B cell (primary cell): Measurements from ENCODE around the gene TPK1. TPM values are rescaled to one million over a fixed set of nuclear protein-coding genes. Genes with fewer than 3 reads are reported as not detected.

Source experiments
- ATAC-seq: fragments of 200-7000 bp; cut with Tn5 transposase; one replicate; pipeline ENCODE4 v1.10.0; 2021; ENCODE audit warnings: low read depth, mild to moderate bottlenecking, moderate number of reproducible peaks, moderate library complexity
- CTCF ChIA-PET: fragments of 350-600 bp; sonication (Branson Sonifier 250); formaldehyde crosslinking; loops from one replicate; lab custom pipeline; 2021; ENCODE audit warnings: antibody characterized with exemption, inconsistent platforms; lab: Charles Lee
- POLR2A ChIA-PET: fragments of 350-600 bp; sonication (Branson Sonifier 250); formaldehyde crosslinking; loops from one replicate; lab custom pipeline; 2021; ENCODE audit warnings: antibody characterized with exemption; lab: Charles Lee
- DNase-seq: peaks from one replicate; pipeline ENCODE4 v3.0.0; 2013
- H2AFZ ChIP-seq: 2 replicates; pipeline ENCODE4 v1.6.1; 2012; ENCODE audit warnings: mild to moderate bottlenecking, low read depth, low read length; ENCODE audit not compliant: insufficient read depth, poor library complexity, severe bottlenecking
- H3K27ac ChIP-seq, 2 donors: 1 replicate in 1 of 2; 2 replicates in 1 of 2; pipeline ENCODE4 v1.5.1; 2012 to 2013; ENCODE audit warnings: low read length in 2 of 2, mild to moderate bottlenecking in 2 of 2, moderate library complexity in 1 of 2
- H3K27me3 ChIP-seq, 4 experiments: fragments of 200-600 bp in 1 of 4; sonication (generic) in 1 of 4; replicated peaks in 1 of 4; 1 replicate in 2 of 4; 2 replicates in 2 of 4; pipeline versions ENCODE4 v1.6.1 to v1.7.0; 2013 to 2016; ENCODE audit warnings: low read length in 3 of 4, mild to moderate bottlenecking in 2 of 4, mixed read lengths in 1 of 4, moderate library complexity in 1 of 4; ENCODE audit not compliant: insufficient read depth in 4 of 4, control insufficient read depth in 3 of 4; ENCODE audit errors: control extremely low read depth in 1 of 4
- H3K36me3 ChIP-seq, 2 experiments: replicated peaks in 1 of 2; 1 replicate in 1 of 2; 2 replicates in 1 of 2; pipeline versions ENCODE4 v1.6.1 to v1.7.1; 2013; ENCODE audit warnings: low read length in 1 of 2; ENCODE audit not compliant: insufficient read depth in 2 of 2, control insufficient read depth in 1 of 2; ENCODE audit errors: control extremely low read depth in 1 of 2, extremely low read depth in 1 of 2
- H3K4me1 ChIP-seq, 2 donors: fragments of 200-600 bp in 1 of 2; sonication (generic) in 1 of 2; 1 replicate in 1 of 2; 2 replicates in 1 of 2; pipeline versions ENCODE4 v1.5.1 to v1.6.1; 2013 to 2017; ENCODE audit warnings: low read length in 2 of 2; ENCODE audit not compliant: control insufficient read depth in 2 of 2, insufficient read depth in 2 of 2
- H3K4me2 ChIP-seq: replicated peaks from 2 replicates; pipeline ENCODE3; 2012; ENCODE audit warnings: mild to moderate bottlenecking, low read depth, low read length; ENCODE audit not compliant: poor library complexity, severe bottlenecking
- H3K4me3 ChIP-seq, 5 experiments: fragments of 200-600 bp in 1 of 5; sonication (generic) in 1 of 5; 1 replicate in 3 of 5; 2 replicates in 2 of 5; pipeline versions ENCODE4 v1.5.1 to v1.7.0; 2011 to 2016; ENCODE audit warnings: low read length in 4 of 5, mild to moderate bottlenecking in 4 of 5, low read depth in 2 of 5, control low read depth in 1 of 5, moderate library complexity in 1 of 5; ENCODE audit not compliant: insufficient read depth in 1 of 5; ENCODE audit errors: control extremely low read depth in 1 of 5, extremely low read depth in 1 of 5
- H3K79me2 ChIP-seq: fragments of 200-600 bp; sonication (generic); one replicate; pipeline ENCODE4 v1.6.0; 2016; ENCODE audit warnings: low read length; ENCODE audit not compliant: control insufficient read depth, insufficient read depth
- H3K9ac ChIP-seq: fragments of 200-600 bp; sonication (generic); 2 replicates; pipeline ENCODE4 v1.6.1; 2017; ENCODE audit warnings: mild to moderate bottlenecking, low read length, moderate library complexity
- H3K9me3 ChIP-seq, 3 donors: one replicate each; pipeline versions ENCODE4 v1.6.1 to v1.7.1; 2013; ENCODE audit warnings: low read length in 2 of 3; ENCODE audit not compliant: control insufficient read depth in 2 of 3, insufficient read depth in 1 of 3; ENCODE audit errors: control extremely low read depth in 1 of 3
- H4K20me1 ChIP-seq: 2 replicates; pipeline ENCODE4 v1.6.0; 2012; ENCODE audit warnings: mild to moderate bottlenecking, low read length; ENCODE audit not compliant: insufficient read depth, control insufficient read depth, poor library complexity, severe bottlenecking
- H3K27ac Mint-ChIP-seq: one replicate; pipeline ENCODE4 v1.8.0; 2021; ENCODE audit warnings: mixed read lengths
- H3K27me3 Mint-ChIP-seq: one replicate; pipeline ENCODE4 v1.8.0; 2021; ENCODE audit warnings: mixed read lengths
- H3K4me1 Mint-ChIP-seq: one replicate; pipeline ENCODE4 v1.8.0; 2021; ENCODE audit warnings: mixed read lengths
- H3K4me3 Mint-ChIP-seq: one replicate; pipeline ENCODE4 v1.8.0; 2021; ENCODE audit warnings: mixed read lengths
- H3K9me3 Mint-ChIP-seq: one replicate; pipeline ENCODE4 v1.8.0; 2022; ENCODE audit warnings: mixed read lengths; ENCODE audit not compliant: insufficient read depth
- EZH2 ChIP-seq: IDR thresholded peaks from 2 replicates; pipeline ENCODE4 v1.6.1; 2012; ENCODE audit warnings: borderline replicate concordance, low read depth, mild to moderate bottlenecking, moderate library complexity, low read length; ENCODE audit not compliant: insufficient read depth, poor library complexity, severe bottlenecking
- WGBS: methylation state at CpG from one replicate; pipeline ENCODE4 v1.1.5; 2013; ENCODE audit warnings: missing lambda C conversion rate; ENCODE audit not compliant: insufficient coverage; 5-methylcytosine and 5-hydroxymethylcytosine counted together
- intact Hi-C: fragments of 100-400 bp; cut with micrococcal nuclease; formaldehyde crosslinking; loops from one replicate; pipeline ENCODE4 v1.10.0; 2022
- polyA plus RNA-seq: library from polyadenylated mRNA; depleted of rRNA; stranded (reverse); fragments of >200 nt; gene quantifications from 2 replicates; pipeline ENCODE4 v1.2.3, GENCODE V29; 2012
- total RNA-seq, 2 donors: library from RNA; stranded (reverse); fragments of 120-200 nt in 1 of 2; gene quantifications; 1 replicate in 1 of 2; 2 replicates in 1 of 2; pipeline versions ENCODE4 v1.2.3 to v1.2.4, GENCODE V29; 2013 to 2022
- TF ChIP-seq, protein P1 (sequence below): fragments of 200-600 bp; IDR thresholded peaks from one replicate; pipeline ENCODE4 v1.8.0; 2022; ENCODE audit warnings: antibody characterized with exemption, mild to moderate bottlenecking

The TPK1 gene
- total and polyA plus RNA-seq, 2 donors (not counting 1 experiment from before 2014, with no cell fraction given): 13.7 to 26.4 TPM

DNA sequence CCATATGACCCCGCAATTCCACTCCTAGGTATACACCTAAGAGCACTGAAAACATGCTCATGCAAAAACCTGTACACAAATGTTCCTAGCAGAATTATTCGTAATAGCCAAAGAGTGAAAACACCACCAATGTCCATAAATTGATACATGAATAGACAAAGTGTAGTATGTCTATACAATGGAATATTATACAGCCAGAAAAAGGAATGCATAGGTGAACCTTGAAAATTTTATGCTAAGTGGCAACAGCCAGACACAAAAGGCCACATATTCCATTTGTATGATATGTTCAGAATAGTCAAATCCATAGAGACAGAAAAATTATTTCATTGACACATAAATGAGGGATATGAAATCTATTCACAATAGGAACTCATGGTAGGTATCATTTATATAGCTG, 351.4 kb downstream of the TPK1 start:
- DNase-seq: no peak
- H3K9me3 ChIP-seq: peaks cover 0 to 5% (median 0%) of the 10 kb centered on the region in 3 donors
- H3K27ac ChIP-seq: no peak overlapping the region
- Mint-ChIP-seq H3K27ac (no peak overlapping the region), H3K27me3 (no peaks in the 10 kb centered on the region), H3K4me1 (no peaks in the 10 kb centered on the region), H3K9me3 (peaks cover 3% of the 10 kb centered on the region), H3K4me3 (no peak overlapping the region)
- intact Hi-C loops: no loop called here
- no peaks in the 10 kb centered on the region for H3K79me2 ChIP-seq
- no peak overlapping the region for H2AFZ ChIP-seq
- no peaks in the 10 kb centered on the region for H3K27me3 ChIP-seq
- CTCF ChIA-PET: no interaction called here
- H3K4me1 ChIP-seq: no peaks in the 10 kb centered on the region
- H3K4me2 ChIP-seq: no peak overlapping the region
- H3K4me3 ChIP-seq: no peak overlapping the region
- no peaks in the 10 kb centered on the region for H3K36me3 ChIP-seq
- H3K9ac ChIP-seq: no peak overlapping the region
- ATAC-seq: no peak
- no peaks in the 10 kb centered on the region for H4K20me1 ChIP-seq
- no CpG with 5 or more reads among the region's 2 CpGs for WGBS
- POLR2A ChIA-PET: no interaction called here
- TF ChIP-seq, protein P1, sequence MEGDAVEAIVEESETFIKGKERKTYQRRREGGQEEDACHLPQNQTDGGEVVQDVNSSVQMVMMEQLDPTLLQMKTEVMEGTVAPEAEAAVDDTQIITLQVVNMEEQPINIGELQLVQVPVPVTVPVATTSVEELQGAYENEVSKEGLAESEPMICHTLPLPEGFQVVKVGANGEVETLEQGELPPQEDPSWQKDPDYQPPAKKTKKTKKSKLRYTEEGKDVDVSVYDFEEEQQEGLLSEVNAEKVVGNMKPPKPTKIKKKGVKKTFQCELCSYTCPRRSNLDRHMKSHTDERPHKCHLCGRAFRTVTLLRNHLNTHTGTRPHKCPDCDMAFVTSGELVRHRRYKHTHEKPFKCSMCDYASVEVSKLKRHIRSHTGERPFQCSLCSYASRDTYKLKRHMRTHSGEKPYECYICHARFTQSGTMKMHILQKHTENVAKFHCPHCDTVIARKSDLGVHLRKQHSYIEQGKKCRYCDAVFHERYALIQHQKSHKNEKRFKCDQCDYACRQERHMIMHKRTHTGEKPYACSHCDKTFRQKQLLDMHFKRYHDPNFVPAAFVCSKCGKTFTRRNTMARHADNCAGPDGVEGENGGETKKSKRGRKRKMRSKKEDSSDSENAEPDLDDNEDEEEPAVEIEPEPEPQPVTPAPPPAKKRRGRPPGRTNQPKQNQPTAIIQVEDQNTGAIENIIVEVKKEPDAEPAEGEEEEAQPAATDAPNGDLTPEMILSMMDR: no peak
- TF ChIP-seq EZH2: no peak

DNA sequence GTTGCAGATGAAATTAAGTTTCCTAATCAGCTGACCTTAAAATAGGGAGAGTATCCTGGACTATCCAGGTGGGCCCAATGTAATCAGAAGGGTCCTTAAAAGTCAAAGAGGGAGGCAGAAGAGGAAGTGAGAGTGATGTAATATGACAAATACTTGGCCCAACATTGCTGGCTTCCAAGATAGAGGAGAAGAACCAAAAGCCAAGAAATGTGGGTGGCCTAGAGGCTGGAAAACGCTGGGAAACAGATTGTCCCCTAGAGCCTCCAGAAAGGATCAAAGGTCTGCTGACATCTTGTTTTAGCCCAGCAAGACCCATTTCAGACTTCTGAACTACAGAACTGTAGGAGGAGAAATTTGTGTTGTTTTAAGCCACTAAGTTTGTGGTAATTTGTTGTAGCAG, 352.7 kb downstream of the TPK1 start:
- CTCF ChIA-PET: no interaction called here
- no peaks in the 10 kb centered on the region for H3K36me3 ChIP-seq
- no peaks in the 10 kb centered on the region for H4K20me1 ChIP-seq
- no peaks in the 10 kb centered on the region for H3K27me3 ChIP-seq
- Mint-ChIP-seq H3K4me3 (no peak overlapping the region), H3K4me1 (no peaks in the 10 kb centered on the region), H3K27me3 (no peaks in the 10 kb centered on the region), H3K9me3 (peaks cover 3% of the 10 kb centered on the region), H3K27ac (no peak overlapping the region)
- H3K27ac ChIP-seq: no peak overlapping the region
- H3K79me2 ChIP-seq: no peaks in the 10 kb centered on the region
- no peak for TF ChIP-seq EZH2
- TF ChIP-seq, protein P1: no peak
- H3K4me3 ChIP-seq: no peak overlapping the region
- POLR2A ChIA-PET: no interaction called here
- ATAC-seq (no peak), DNase-seq (no peak)
- H3K4me2 ChIP-seq: no peak overlapping the region
- intact Hi-C loops: no loop called here
- H3K4me1 ChIP-seq: no peaks in the 10 kb centered on the region
- H3K9ac ChIP-seq: no peak overlapping the region
- peaks cover 0 to 5% (median 0%) of the 10 kb centered on the region in 3 donors for H3K9me3 ChIP-seq
- no CpG with 5 or more reads among the region's 1 CpG for WGBS
- H2AFZ ChIP-seq: no peak overlapping the region
